Central memory CD4-positive, alpha-beta T cell (primary cell): ENCODE measurements around the gene FLRT1.

Experiments
- DNase-seq: peaks from one replicate; pipeline ENCODE4 v3.0.0; 2022

The FLRT1 gene

GRCh38 chr11:64049509-64049908 is 13.8 kb downstream of the FLRT1 start:
- DNase-seq: no peak

DNA sequence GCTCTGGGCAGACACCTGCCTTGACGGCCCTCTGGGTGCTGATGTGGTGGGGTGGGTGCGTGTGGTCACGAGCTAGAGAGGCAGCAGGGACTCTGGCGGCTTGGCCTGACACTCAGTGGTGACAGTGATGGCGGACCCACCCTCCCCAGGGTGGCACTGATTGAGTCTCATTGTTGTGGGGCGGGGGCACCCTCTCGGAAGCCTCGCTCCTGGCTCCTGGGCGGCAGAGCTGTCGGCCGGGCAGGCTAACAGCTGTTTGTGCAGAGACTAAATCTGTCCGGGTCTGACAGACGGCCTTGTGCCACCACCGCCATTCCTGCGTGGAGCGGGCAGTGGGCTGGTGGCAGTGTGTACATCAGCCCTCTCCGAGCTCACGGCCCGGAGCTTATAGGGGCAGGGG is 15.6 kb downstream of the FLRT1 start:
- no peak for DNase-seq

- DNase-seq: no peak
These were observed 16.7 kb downstream of the FLRT1 start for GRCh38 chr11:64052436-64052835.

DNA sequence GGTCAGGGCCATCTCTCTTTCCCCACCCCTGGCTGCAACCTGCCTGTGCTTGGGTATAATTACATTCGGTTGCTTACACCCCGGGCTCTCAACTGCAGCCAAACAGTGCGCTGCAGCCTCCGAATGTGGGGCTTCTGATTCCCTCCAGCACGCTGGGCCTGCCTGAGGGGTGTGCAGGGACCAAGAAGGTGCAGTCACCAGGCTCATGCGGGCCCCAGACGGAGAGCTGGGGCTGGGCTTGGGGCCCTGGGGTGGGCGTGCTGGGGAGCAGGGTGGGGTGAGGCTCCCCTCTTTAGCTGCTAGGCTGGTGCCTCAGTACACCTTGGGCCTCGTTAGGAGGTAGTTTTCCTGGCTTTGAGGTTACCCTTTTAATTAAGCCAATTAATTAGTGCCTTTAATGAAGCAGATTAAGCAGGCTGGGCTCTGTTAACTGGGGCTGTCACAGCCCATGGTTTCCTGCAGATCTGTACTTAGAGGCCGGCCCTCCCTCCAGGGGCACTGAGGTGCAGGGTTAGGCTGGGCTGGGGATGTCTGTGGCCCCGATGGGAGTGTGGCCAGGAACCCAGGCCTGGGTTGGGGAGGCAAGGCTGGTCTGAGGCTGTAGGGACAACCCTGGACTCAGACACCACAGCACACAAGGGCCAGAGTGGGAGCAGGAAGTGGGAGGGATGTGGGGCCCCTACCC is 17.3 kb downstream of the FLRT1 start:
- DNase-seq: no peak

- DNase-seq: no peak
These were observed 18.0 kb downstream of the FLRT1 start for GRCh38 chr11:64053699-64054098.

- no peak for DNase-seq
These were observed 19.3 kb downstream of the FLRT1 start for GRCh38 chr11:64055077-64055476.

GRCh38 chr11:64056213-64056785 is 20.6 kb downstream of the FLRT1 start:
- no peak for DNase-seq

GRCh38 chr11:64056861-64057260 is 21.1 kb downstream of the FLRT1 start:
- no peak for DNase-seq

- no peak for DNase-seq
These were observed 22.2 kb downstream of the FLRT1 start for GRCh38 chr11:64057890-64058289.

DNA sequence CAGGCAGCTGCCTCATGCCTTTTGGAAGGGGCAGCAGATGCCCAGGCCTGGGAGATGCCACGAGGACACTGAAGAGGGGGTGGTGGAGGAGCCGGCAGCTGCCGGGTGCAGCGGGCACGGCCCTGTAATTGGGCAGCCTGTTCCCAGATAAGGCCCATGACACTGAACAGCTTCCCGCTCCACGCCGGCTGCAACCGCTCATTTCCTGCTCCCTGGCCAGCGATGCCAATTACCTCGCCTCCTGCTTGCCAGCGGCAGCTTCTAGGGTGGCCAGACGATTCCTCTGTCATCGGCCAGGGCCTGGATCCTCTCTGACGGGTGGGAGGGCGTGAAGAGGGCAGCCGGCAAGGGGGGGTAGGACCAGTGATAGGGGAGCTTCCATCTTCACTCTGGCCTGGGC is 22.8 kb downstream of the FLRT1 start:
- no peak for DNase-seq

DNA sequence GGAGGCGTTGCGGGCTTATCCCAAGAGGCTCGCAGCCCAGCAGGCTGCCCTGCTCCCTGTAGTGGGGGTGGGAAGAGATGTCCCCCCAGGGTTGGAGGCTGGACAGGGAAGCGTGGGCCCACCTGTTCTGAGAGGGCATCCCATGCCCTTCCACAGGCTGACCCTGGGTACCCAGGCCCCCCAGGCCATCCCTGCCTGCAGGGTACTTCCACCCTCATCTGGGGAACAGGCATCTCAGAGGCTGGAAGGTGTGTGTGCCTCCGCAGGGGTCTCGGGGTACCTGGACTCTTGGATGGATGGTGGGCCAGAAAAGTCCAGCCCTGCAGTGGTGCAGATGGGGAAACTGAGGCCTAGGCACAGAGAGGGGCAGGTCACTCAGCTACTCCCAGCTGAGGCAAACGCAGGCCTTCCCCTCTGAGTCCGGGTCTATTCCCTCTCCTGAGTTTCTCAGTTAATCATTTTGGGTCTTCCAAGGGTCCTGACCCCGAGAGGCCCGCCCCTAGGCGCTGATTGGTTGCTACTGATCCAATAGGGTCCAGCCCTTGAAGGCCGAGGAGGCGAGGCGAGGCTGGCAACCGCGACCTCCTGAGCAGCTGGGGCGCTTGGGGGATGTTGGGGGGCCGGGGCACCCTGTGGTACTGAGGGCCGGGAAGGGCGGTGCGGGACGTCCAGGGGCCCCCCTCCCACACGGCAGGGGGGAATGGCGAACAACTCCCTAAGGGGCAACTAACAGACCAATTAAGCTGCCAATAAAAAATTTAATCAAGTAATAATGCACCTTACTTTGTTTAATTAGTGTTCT is 23.8 kb downstream of the FLRT1 start:
- DNase-seq: no peak

DNA sequence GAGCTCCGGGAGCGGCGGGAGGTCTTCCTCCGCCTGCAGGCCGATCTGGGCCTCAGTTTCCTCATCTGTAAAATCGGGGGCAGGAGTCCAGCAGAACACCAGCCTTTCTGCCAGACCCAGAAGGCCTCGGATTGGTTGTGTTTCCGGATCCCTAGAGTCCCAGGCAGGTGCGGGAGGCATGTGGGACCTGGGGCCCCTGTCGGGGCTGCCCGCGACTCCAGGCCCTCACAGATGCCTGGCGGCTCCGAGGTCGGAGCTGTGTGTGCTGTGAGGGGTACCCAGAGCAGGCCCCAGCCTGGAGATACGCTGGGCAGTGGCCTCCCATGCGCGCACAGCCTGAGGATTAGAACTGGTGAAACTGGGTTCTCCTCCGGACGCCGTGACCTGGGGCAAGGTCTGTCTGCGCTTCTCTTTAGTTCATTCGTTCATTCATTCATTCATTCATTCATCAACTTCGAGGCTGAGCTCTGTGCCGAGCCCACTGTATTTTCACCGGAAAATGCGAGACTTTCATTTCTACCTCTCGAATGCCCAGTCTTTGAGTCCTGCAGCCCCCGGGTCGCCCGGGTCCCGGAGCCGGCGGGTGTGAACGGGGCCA is 24.6 kb downstream of the FLRT1 start:
- no peak for DNase-seq

GRCh38 chr11:64060861-64061444 is 25.2 kb downstream of the FLRT1 start:
- peak; percentile 24 for DNase-seq

DNA sequence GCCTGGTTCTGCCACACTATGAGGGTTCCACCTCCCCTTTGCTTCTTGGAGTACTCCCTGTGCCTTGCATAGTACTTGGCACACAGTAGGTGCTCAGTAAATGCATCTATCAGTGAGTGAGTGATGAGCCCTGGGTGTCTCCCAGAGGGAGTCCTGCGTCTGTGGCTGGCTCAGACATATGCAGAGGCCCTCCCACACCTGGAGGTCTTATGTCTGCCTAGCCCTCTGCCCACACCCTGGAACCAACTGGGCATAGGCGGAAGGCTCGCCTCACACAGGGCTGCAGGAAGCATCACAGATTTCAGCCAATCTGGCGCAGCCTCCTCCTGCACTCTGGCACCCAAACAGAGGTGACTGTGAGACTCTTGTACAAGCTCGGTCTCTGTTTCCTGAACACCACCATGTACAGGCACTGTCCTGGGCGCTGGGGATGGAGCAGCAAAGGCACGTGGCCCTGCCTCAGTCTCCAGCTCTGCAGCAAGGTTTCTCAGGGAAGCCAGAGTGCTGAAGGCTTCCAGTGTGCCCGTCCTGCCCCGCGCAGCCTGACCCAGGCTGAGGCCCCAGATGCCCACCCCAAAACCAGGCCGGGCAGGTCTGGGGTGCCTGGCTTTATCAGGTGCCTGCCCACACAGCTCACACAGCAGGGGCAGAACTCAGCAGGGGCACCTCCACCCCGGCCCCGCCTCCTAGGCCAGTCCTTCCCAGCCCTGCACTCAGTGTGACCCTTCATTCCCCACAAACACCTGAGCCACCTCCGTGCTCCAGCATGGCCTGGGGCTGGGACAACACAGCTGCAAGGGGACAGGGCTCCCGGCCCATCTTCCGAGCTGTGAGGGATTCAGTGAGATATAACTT is 26.7 kb downstream of the FLRT1 start:
- DNase-seq: no peak

- DNase-seq: no peak
These were observed 28.0 kb downstream of the FLRT1 start for GRCh38 chr11:64063777-64064176.

DNA sequence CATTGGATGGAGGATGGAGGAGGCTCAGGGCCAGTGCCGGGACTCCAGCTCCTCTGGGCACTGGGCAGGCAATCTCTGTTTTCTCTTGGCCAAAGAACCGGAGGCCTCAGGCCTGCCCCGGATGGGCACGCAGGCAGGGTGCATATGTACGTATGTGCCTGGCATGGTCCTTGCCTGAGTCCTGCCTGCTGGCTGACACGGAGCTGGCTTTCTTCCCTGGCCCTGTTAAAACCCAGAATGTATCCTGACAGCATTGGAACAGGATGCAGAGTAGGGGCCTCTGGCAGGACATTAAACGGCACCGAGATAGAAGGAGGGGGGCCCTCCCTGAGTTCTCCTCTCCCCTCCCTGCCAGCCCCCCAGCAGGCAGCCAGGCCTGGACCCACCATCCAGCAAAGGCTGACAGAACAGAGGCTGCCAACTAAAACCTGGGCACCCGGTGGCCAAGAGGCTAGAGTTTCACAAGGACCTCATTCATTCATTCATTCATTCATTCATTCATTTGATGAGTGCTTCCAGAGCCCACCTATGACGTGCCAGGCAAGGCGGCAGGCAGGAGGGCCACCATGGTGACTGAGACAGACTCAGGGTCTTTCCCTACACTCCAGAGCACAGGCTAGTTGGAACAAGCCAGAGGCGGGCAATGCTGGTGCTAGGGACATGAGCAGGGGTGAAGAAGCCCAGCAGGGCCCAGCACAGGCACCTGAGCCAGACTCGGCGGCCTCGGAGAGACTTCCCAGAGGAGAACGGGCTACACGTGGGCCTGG is 28.8 kb downstream of the FLRT1 start:
- DNase-seq: no peak

DNA sequence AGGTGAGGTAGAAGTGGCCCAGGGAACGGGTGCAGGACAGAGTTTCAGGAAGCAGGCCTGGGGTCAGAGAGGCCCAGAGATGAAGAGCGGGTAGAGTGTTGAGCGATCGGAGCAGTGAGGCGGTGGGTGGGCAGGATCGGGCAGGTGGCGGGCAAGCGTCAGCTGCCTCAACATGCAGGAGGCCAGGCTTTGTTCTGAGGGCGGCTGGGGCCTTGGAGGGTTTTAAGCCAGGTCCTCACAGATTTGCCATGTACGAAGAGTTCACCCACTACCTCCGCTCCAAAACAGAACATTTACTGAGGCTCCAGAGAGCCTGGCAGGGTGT is 29.4 kb downstream of the FLRT1 start:
- no peak for DNase-seq

- DNase-seq: no peak
These were observed 30.0 kb downstream of the FLRT1 start for GRCh38 chr11:64065712-64066111.

DNA sequence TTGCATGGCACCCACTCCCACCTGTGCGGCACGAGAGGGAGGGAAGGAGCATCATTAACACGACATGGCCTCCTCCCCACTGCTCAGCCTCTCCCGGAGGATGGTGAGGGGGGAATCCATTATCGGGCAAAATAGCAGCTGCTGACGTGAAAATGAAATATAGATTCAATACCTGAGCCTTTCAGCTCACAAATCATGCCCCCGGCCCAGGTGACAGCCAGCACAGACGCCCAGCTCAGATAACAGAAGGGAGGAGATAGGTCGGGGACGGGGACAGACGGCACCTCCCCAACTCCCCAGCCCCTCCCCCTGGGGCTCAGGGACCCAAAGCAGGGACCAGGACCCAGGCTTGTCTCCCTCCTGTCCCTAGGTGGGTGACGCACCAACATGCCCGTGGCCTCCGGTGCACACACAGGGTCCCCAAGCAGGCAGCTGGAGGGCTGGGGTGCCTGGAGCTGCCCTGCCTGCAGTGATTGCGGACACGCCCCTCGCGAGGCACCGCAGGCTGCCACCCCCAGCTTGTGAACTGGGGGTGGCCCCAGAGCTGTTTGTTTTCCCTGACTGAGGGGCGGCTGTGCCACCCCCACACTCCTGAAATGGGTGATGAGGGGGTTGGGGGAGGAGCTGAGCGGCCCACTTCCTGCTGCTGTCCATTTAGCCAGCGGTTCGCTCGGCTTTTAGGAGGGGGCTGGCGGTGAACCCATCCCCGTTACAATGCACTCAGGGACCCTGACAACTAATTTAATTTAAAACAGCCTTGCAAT is 31.7 kb downstream of the FLRT1 start:
- DNase-seq: no peak

- DNase-seq: no peak
These were observed 33.1 kb downstream of the FLRT1 start for GRCh38 chr11:64068705-64069400.
